Thoracic aorta (tissue), 2 donors: Measurements from ENCODE around the gene RGCC. TPM values are rescaled to one million over a fixed set of nuclear protein-coding genes. Genes with fewer than 3 reads are reported as not detected.

Experiments used
- ATAC-seq: fragments of 150-250 bp; one replicate; pipeline ENCODE4 v1.8.0; 2017; ENCODE audit warnings: low read depth; ENCODE audit not compliant: insufficient number of reproducible peaks, low FRiP score
- DNase-seq: peaks from one replicate; pipeline ENCODE4 v3.0.0-alpha.2; 2020; ENCODE audit warnings: low spot score
- H3K27ac ChIP-seq, 2 donors: fragments of 200-600 bp; sonication (generic); 1 replicate in 1 of 2; 2 replicates in 1 of 2; pipeline ENCODE4 v1.5.1; 2016; ENCODE audit warnings: mild to moderate bottlenecking in 2 of 2, moderate library complexity in 2 of 2
- H3K27me3 ChIP-seq: fragments of 200-600 bp; sonication (generic); replicated peaks from 2 replicates; pipeline ENCODE4 v1.6.0; 2016; ENCODE audit warnings: mild to moderate bottlenecking; ENCODE audit not compliant: insufficient read depth
- H3K36me3 ChIP-seq: fragments of 200-600 bp; sonication (generic); one replicate; pipeline ENCODE4 v1.5.1; 2016
- H3K4me1 ChIP-seq, 2 donors: fragments of 200-600 bp; sonication (generic); 1 replicate in 1 of 2; 2 replicates in 1 of 2; pipeline versions ENCODE4 v1.5.1 to v1.6.0; 2016; ENCODE audit warnings: low read depth in 2 of 2, mild to moderate bottlenecking in 1 of 2; ENCODE audit not compliant: control insufficient read depth in 1 of 2
- H3K4me3 ChIP-seq: fragments of 200-600 bp; sonication (generic); 2 replicates; pipeline ENCODE4 v1.5.1; 2016; ENCODE audit warnings: mild to moderate bottlenecking
- H3K9me3 ChIP-seq: fragments of 200-600 bp; sonication (generic); 2 replicates; pipeline ENCODE4 v1.5.1; 2016
- CTCF ChIP-seq: fragments of 200-600 bp; sonication (generic); IDR thresholded peaks from one replicate; pipeline ENCODE4 v1.5.1; 2019; ENCODE audit warnings: antibody characterized with exemption
- total RNA-seq, 2 donors: library from RNA; depleted of rRNA; stranded (reverse); fragments of >200 nt; gene quantifications; one replicate each; pipeline versions ENCODE4 v1.1.0 to v1.2.3, GENCODE V29; 2016

Gene RGCC
- total RNA-seq, 2 donors from 2014 or later, result 93.3 to 134 TPM

GRCh38 chr13:41411522-41411921, 45.8 kb upstream of the RGCC start:
- TF ChIP-seq CTCF, result no peak
- no peak overlapping the region for H3K27ac ChIP-seq
- DNase-seq (no peak), ATAC-seq (no peak)
- no peaks in the 10 kb centered on the region for H3K9me3 ChIP-seq
- H3K27me3 ChIP-seq, result no peaks in the 10 kb centered on the region
- no peak overlapping the region for H3K4me3 ChIP-seq
- no peaks in the 10 kb centered on the region for H3K36me3 ChIP-seq
- H3K4me1 ChIP-seq, result peaks cover 0 to 4% of the 10 kb centered on the region in 2 donors

GRCh38 chr13:41413872-41414271, 43.5 kb upstream of the RGCC start:
- Histone ChIP-seq H3K9me3 (no peaks in the 10 kb centered on the region), H3K27me3 (no peaks in the 10 kb centered on the region), H3K4me3 (no peak overlapping the region), H3K27ac (no peak overlapping the region), H3K4me1 (peaks cover 0 to 4% of the 10 kb centered on the region in 2 donors), H3K36me3 (no peaks in the 10 kb centered on the region)
- no peak for DNase-seq
- TF ChIP-seq CTCF, result no peak
- no peak for ATAC-seq

GRCh38 chr13:41416276-41416675, 41.1 kb upstream of the RGCC start:
- no peak for ATAC-seq
- TF ChIP-seq CTCF, result no peak
- Histone ChIP-seq H3K36me3 (no peaks in the 10 kb centered on the region), H3K27ac (no peak overlapping the region), H3K4me1 (peaks cover 0 to 4% of the 10 kb centered on the region in 2 donors), H3K9me3 (no peaks in the 10 kb centered on the region), H3K27me3 (no peaks in the 10 kb centered on the region), H3K4me3 (no peak overlapping the region)
- DNase-seq, result no peak

- no peak overlapping the region for H3K27ac ChIP-seq
- no peaks in the 10 kb centered on the region for H3K36me3 ChIP-seq
- no peak overlapping the region for H3K4me3 ChIP-seq
- no peak for TF ChIP-seq CTCF
- ATAC-seq (no peak), DNase-seq (no peak)
- H3K9me3 ChIP-seq, result no peaks in the 10 kb centered on the region
- no peaks in the 10 kb centered on the region for H3K27me3 ChIP-seq
- no peaks in the 10 kb centered on the region for H3K4me1 ChIP-seq
These were observed 39.3 kb upstream of the RGCC start for GRCh38 chr13:41418027-41418426.

- no peak for TF ChIP-seq CTCF
- H3K4me1 ChIP-seq, result no peaks in the 10 kb centered on the region
- H3K4me3 ChIP-seq, result no peak overlapping the region
- no peaks in the 10 kb centered on the region for H3K36me3 ChIP-seq
- no peak overlapping the region for H3K27ac ChIP-seq
- DNase-seq, result no peak
- no peak for ATAC-seq
- H3K27me3 ChIP-seq, result no peaks in the 10 kb centered on the region
- H3K9me3 ChIP-seq, result no peaks in the 10 kb centered on the region
These were observed 38.6 kb upstream of the RGCC start for GRCh38 chr13:41418731-41419130.
